COR-L47 (cell line): ENCODE results near the gene DNAH2.
"Not testable (repeated sequence)": the region's sequence is repeated elsewhere in the genome, so short reads cannot be mapped to it uniquely, and the experiment has no call there.

Source experiments
- DNase-seq: peaks from one replicate; lab custom pipeline; 2025; lab: John Stamatoyannopoulos, UW

DNAH2 gene

GRCh38 chr17:7850701-7851437, 133.3 kb downstream of the DNAH2 start:
- no peak for DNase-seq

GRCh38 chr17:7851438-7852261, 134.1 kb downstream of the DNAH2 start:
- peak; percentile 83 for DNase-seq

- DNase-seq: no peak
These were observed 134.7 kb downstream of the DNAH2 start for GRCh38 chr17:7852262-7852670.

GRCh38 chr17:7852919-7853690, 135.6 kb downstream of the DNAH2 start:
- no peak for DNase-seq

- DNase-seq: no peak
These were observed 136.1 kb downstream of the DNAH2 start for GRCh38 chr17:7853691-7854038.

GRCh38 chr17:7854078-7854777, 136.7 kb downstream of the DNAH2 start:
- DNase-seq: no peak

- no peak for DNase-seq
These were observed 137.5 kb downstream of the DNAH2 start, which contains the start of gene TMEM88 for GRCh38 chr17:7854851-7855659. TMEM88 (plus strand) TSS chr17:7855066; CDS start chr17:7855075, 9 bp downstream.

GRCh38 chr17:7855660-7856010, 138.1 kb downstream of the DNAH2 start:
- DNase-seq: no peak

- DNase-seq: no peak
These were observed 138.7 kb downstream of the DNAH2 start for GRCh38 chr17:7856011-7856810.

GRCh38 chr17:7856811-7857712, 139.5 kb downstream of the DNAH2 start, which contains the start of gene NAA38:
NAA38 (minus strand) TSS chr17:7857559; CDS start chr17:7857463, 96 bp downstream.
- peak; percentile 91 for DNase-seq

- peak; percentile 88 for DNase-seq
These were observed 140.4 kb downstream of the DNAH2 start, which contains the start of gene CYB5D1 for GRCh38 chr17:7857713-7858521. CYB5D1 (plus strand) TSS chr17:7858003; CDS start chr17:7858135, 132 bp downstream.

GRCh38 chr17:7858522-7858810, 140.9 kb downstream of the DNAH2 start:
- no peak for DNase-seq

- DNase-seq: no peak
These were observed 141.5 kb downstream of the DNAH2 start for GRCh38 chr17:7859028-7859427.

GRCh38 chr17:7862692-7863437, 145.3 kb downstream of the DNAH2 start:
- DNase-seq: no peak

GRCh38 chr17:7864384-7864783, 146.8 kb downstream of the DNAH2 start:
- DNase-seq: not testable (repeated sequence)

- no peak for DNase-seq
These were observed 147.6 kb downstream of the DNAH2 start for GRCh38 chr17:7864995-7865650.

GRCh38 chr17:7867881-7868329, 150.4 kb downstream of the DNAH2 start:
- no peak for DNase-seq
